ENCODE data around the gene CAPN2.
"Not testable (repeated sequence)": the region's sequence is repeated elsewhere in the genome, so short reads cannot be mapped to it uniquely, and the experiment has no call there.

The CAPN2 gene

GRCh38 chr1:223784541-223784940 lies 72.2 kb downstream of the CAPN2 start:
- no peaks in the 10 kb centered on the region for H3K27me3 ChIP-seq (ENCODE audit: low read depth, low read length)
- no peak overlapping the region for H3K27ac ChIP-seq (ENCODE audit: low read length)
- peaks cover 0 to 9% of the 10 kb centered on the region in 2 donors for H3K4me1 ChIP-seq (ENCODE audit: control insufficient read depth in 1 of 2, insufficient read depth in 2 of 2, low read length in 2 of 2)
- H3K4me3 ChIP-seq (ENCODE audit: low read depth in 1 of 2, low read length in 2 of 2) = no peak overlapping the region
- peaks cover 26 to 33% of the 10 kb centered on the region in 2 donors for H3K36me3 ChIP-seq (ENCODE audit: control insufficient read depth in 1 of 2, insufficient read depth in 2 of 2, low read length in 2 of 2)
- no peaks in the 10 kb centered on the region for H3K9me3 ChIP-seq (ENCODE audit: control insufficient read depth in 1 of 2, low read length in 2 of 2)

GRCh38 chr1:223785808-223786207 lies 73.5 kb downstream of the CAPN2 start:
- Histone ChIP-seq H3K4me1 (ENCODE audit: control insufficient read depth in 1 of 2, insufficient read depth in 2 of 2, low read length in 2 of 2) (peaks cover 0 to 9% of the 10 kb centered on the region in 2 donors), H3K9me3 (ENCODE audit: control insufficient read depth in 1 of 2, low read length in 2 of 2) (no peaks in the 10 kb centered on the region), H3K27me3 (ENCODE audit: low read depth, low read length) (no peaks in the 10 kb centered on the region), H3K36me3 (ENCODE audit: control insufficient read depth in 1 of 2, insufficient read depth in 2 of 2, low read length in 2 of 2) (peaks cover 15 to 21% of the 10 kb centered on the region in 2 donors), H3K27ac (ENCODE audit: low read length) (no peak overlapping the region), H3K4me3 (ENCODE audit: low read depth in 1 of 2, low read length in 2 of 2) (no peak overlapping the region)

- Histone ChIP-seq H3K4me3 (ENCODE audit: low read depth in 1 of 2, low read length in 2 of 2) (no peak overlapping the region), H3K36me3 (ENCODE audit: control insufficient read depth in 1 of 2, insufficient read depth in 2 of 2, low read length in 2 of 2) (peaks cover under 1 to 12% of the 10 kb centered on the region in 2 donors), H3K27ac (ENCODE audit: low read length) (no peak overlapping the region), H3K4me1 (ENCODE audit: control insufficient read depth in 1 of 2, insufficient read depth in 2 of 2, low read length in 2 of 2) (peaks cover 0 to 9% of the 10 kb centered on the region in 2 donors), H3K9me3 (ENCODE audit: control insufficient read depth in 1 of 2, low read length in 2 of 2) (no peaks in the 10 kb centered on the region), H3K27me3 (ENCODE audit: low read depth, low read length) (no peaks in the 10 kb centered on the region)
Observed at GRCh38 chr1:223788746-223789415, 76.5 kb downstream of the CAPN2 start.

GRCh38 chr1:223792046-223792445 lies 79.7 kb downstream of the CAPN2 start:
- Histone ChIP-seq H3K4me1 (ENCODE audit: control insufficient read depth in 1 of 2, insufficient read depth in 2 of 2, low read length in 2 of 2) (no peaks in the 10 kb centered on the region), H3K9me3 (ENCODE audit: control insufficient read depth in 1 of 2, low read length in 2 of 2) (no peaks in the 10 kb centered on the region), H3K4me3 (ENCODE audit: low read depth in 1 of 2, low read length in 2 of 2) (no peak overlapping the region), H3K36me3 (ENCODE audit: control insufficient read depth in 1 of 2, insufficient read depth in 2 of 2, low read length in 2 of 2) (peaks cover 9 to 26% of the 10 kb centered on the region in 2 donors), H3K27ac (ENCODE audit: low read length) (no peak overlapping the region), H3K27me3 (ENCODE audit: low read depth, low read length) (no peaks in the 10 kb centered on the region)

GRCh38 chr1:223793716-223794115 lies 81.4 kb downstream of the CAPN2 start:
- H3K9me3 ChIP-seq (ENCODE audit: control insufficient read depth in 1 of 2, low read length in 2 of 2) = no peaks in the 10 kb centered on the region
- peaks cover 18 to 34% of the 10 kb centered on the region in 2 donors for H3K36me3 ChIP-seq (ENCODE audit: control insufficient read depth in 1 of 2, insufficient read depth in 2 of 2, low read length in 2 of 2)
- H3K4me3 ChIP-seq (ENCODE audit: low read depth in 1 of 2, low read length in 2 of 2) = no peak overlapping the region
- H3K4me1 ChIP-seq (ENCODE audit: control insufficient read depth in 1 of 2, insufficient read depth in 2 of 2, low read length in 2 of 2) = no peaks in the 10 kb centered on the region
- H3K27me3 ChIP-seq (ENCODE audit: low read depth, low read length) = no peaks in the 10 kb centered on the region
- no peak overlapping the region for H3K27ac ChIP-seq (ENCODE audit: low read length)

GRCh38 chr1:223794136-223794880 lies 82.0 kb downstream of the CAPN2 start:
- no peaks in the 10 kb centered on the region for H3K9me3 ChIP-seq (ENCODE audit: control insufficient read depth in 1 of 2, low read length in 2 of 2)
- H3K4me1 ChIP-seq (ENCODE audit: control insufficient read depth in 1 of 2, insufficient read depth in 2 of 2, low read length in 2 of 2) = no peaks in the 10 kb centered on the region
- H3K27me3 ChIP-seq (ENCODE audit: low read depth, low read length) = no peaks in the 10 kb centered on the region
- H3K27ac ChIP-seq (ENCODE audit: low read length) = no peak overlapping the region
- H3K4me3 ChIP-seq (ENCODE audit: low read depth in 1 of 2, low read length in 2 of 2) = no peak overlapping the region
- peaks cover 20 to 39% of the 10 kb centered on the region in 2 donors for H3K36me3 ChIP-seq (ENCODE audit: control insufficient read depth in 1 of 2, insufficient read depth in 2 of 2, low read length in 2 of 2)

GRCh38 chr1:223796210-223796609 lies 83.9 kb downstream of the CAPN2 start:
- no peak overlapping the region for H3K27ac ChIP-seq (ENCODE audit: low read length)
- H3K4me3 ChIP-seq (ENCODE audit: low read depth in 1 of 2, low read length in 2 of 2) = no peak overlapping the region
- H3K4me1 ChIP-seq (ENCODE audit: control insufficient read depth in 1 of 2, insufficient read depth in 2 of 2, low read length in 2 of 2) = no peaks in the 10 kb centered on the region
- H3K9me3 ChIP-seq (ENCODE audit: control insufficient read depth in 1 of 2, low read length in 2 of 2) = no peaks in the 10 kb centered on the region
- H3K27me3 ChIP-seq (ENCODE audit: low read depth, low read length) = no peaks in the 10 kb centered on the region
- H3K36me3 ChIP-seq (ENCODE audit: control insufficient read depth in 1 of 2, insufficient read depth in 2 of 2, low read length in 2 of 2) = peaks cover 34 to 57% of the 10 kb centered on the region in 2 donors

- H3K27me3 ChIP-seq (ENCODE audit: low read depth, low read length) = no peaks in the 10 kb centered on the region
- no peak overlapping the region for H3K27ac ChIP-seq (ENCODE audit: low read length)
- peaks cover 57 to 66% of the 10 kb centered on the region in 2 donors for H3K36me3 ChIP-seq (ENCODE audit: control insufficient read depth in 1 of 2, insufficient read depth in 2 of 2, low read length in 2 of 2)
- no peak overlapping the region for H3K4me3 ChIP-seq (ENCODE audit: low read depth in 1 of 2, low read length in 2 of 2)
- H3K9me3 ChIP-seq (ENCODE audit: control insufficient read depth in 1 of 2, low read length in 2 of 2) = no peaks in the 10 kb centered on the region
- H3K4me1 ChIP-seq (ENCODE audit: control insufficient read depth in 1 of 2, insufficient read depth in 2 of 2, low read length in 2 of 2) = no peaks in the 10 kb centered on the region
Observed at GRCh38 chr1:223802032-223802431, 89.7 kb downstream of the CAPN2 start.

GRCh38 chr1:223802602-223803001 lies 90.3 kb downstream of the CAPN2 start:
- Histone ChIP-seq H3K9me3 (ENCODE audit: control insufficient read depth in 1 of 2, low read length in 2 of 2) (no peaks in the 10 kb centered on the region), H3K4me1 (ENCODE audit: control insufficient read depth in 1 of 2, insufficient read depth in 2 of 2, low read length in 2 of 2) (no peaks in the 10 kb centered on the region), H3K4me3 (ENCODE audit: low read depth in 1 of 2, low read length in 2 of 2) (no peak overlapping the region), H3K27ac (ENCODE audit: low read length) (no peak overlapping the region), H3K36me3 (ENCODE audit: control insufficient read depth in 1 of 2, insufficient read depth in 2 of 2, low read length in 2 of 2) (peaks cover 56 to 66% of the 10 kb centered on the region in 2 donors), H3K27me3 (ENCODE audit: low read depth, low read length) (no peaks in the 10 kb centered on the region)

GRCh38 chr1:223803211-223803610 lies 90.9 kb downstream of the CAPN2 start:
- Histone ChIP-seq H3K27ac (ENCODE audit: low read length) (no peak overlapping the region), H3K4me3 (ENCODE audit: low read depth in 1 of 2, low read length in 2 of 2) (no peak overlapping the region), H3K9me3 (ENCODE audit: control insufficient read depth in 1 of 2, low read length in 2 of 2) (no peaks in the 10 kb centered on the region)

GRCh38 chr1:223809905-223810304 lies 97.6 kb downstream of the CAPN2 start:
- peaks cover 27 to 32% of the 10 kb centered on the region in 2 donors for H3K36me3 ChIP-seq (ENCODE audit: control insufficient read depth in 1 of 2, insufficient read depth in 2 of 2, low read length in 2 of 2)

More at GRCh38 chr1:223803211-223803610, 90.9 kb downstream of the CAPN2 start:
- Histone ChIP-seq H3K4me1 (ENCODE audit: control insufficient read depth in 1 of 2, insufficient read depth in 2 of 2, low read length in 2 of 2) (no peaks in the 10 kb centered on the region), H3K27me3 (ENCODE audit: low read depth, low read length) (no peaks in the 10 kb centered on the region), H3K36me3 (ENCODE audit: control insufficient read depth in 1 of 2, insufficient read depth in 2 of 2, low read length in 2 of 2) (peaks cover 50 to 60% of the 10 kb centered on the region in 2 donors)

More at GRCh38 chr1:223809905-223810304, 97.6 kb downstream of the CAPN2 start:
- H3K4me3 ChIP-seq (ENCODE audit: low read depth in 1 of 2, low read length in 2 of 2); H3K27me3 ChIP-seq (ENCODE audit: low read depth, low read length); H3K9me3 ChIP-seq (ENCODE audit: control insufficient read depth in 1 of 2, low read length in 2 of 2); H3K4me1 ChIP-seq (ENCODE audit: control insufficient read depth in 1 of 2, insufficient read depth in 2 of 2, low read length in 2 of 2); H3K27ac ChIP-seq (ENCODE audit: low read length): not testable (repeated sequence)

All from muscle layer of duodenum (tissue), 2 donors.